Progenitor cell of endocrine pancreas (in vitro differentiated cells): ENCODE results near the gene LAMC3. TPM values are rescaled to one million over a fixed set of nuclear protein-coding genes. Genes with fewer than 3 reads are reported as not detected.

ENCODE experiments used
- DNase-seq: peaks from one replicate; pipeline ENCODE4 v3.0.0; 2021; ENCODE audit warnings: low spot score; ENCODE audit not compliant: unreplicated experiment
- H3K27ac Mint-ChIP-seq: 2 replicates; pipeline ENCODE4 v1.8.0; 2021; ENCODE audit warnings: mild to moderate bottlenecking, moderate library complexity, mixed read lengths
- H3K27me3 Mint-ChIP-seq: 2 replicates; pipeline ENCODE4 v1.8.0; 2021; ENCODE audit warnings: mixed read lengths
- H3K36me3 Mint-ChIP-seq: 2 replicates; pipeline ENCODE4 v1.8.0; 2022; ENCODE audit warnings: mixed read lengths; ENCODE audit not compliant: insufficient read depth
- H3K4me1 Mint-ChIP-seq: 2 replicates; pipeline ENCODE4 v1.8.0; 2021; ENCODE audit warnings: low read depth, mixed read lengths
- H3K4me3 Mint-ChIP-seq: 2 replicates; pipeline ENCODE4 v1.8.0; 2021; ENCODE audit warnings: low read depth, mild to moderate bottlenecking, moderate library complexity, mixed read lengths
- H3K9me3 Mint-ChIP-seq: 2 replicates; pipeline ENCODE4 v1.8.0; 2021; ENCODE audit warnings: low read depth, mixed read lengths
- total RNA-seq: library from RNA; stranded (reverse); gene quantifications from 2 replicates; pipeline ENCODE4 v1.2.1, GENCODE V29; 2021
- TF ChIP-seq, protein P1 (sequence below): fragments of 200-600 bp; sonication (generic); IDR thresholded peaks from one replicate; pipeline ENCODE4 v1.5.0; 2021; ENCODE audit warnings: antibody characterized with exemption, mild to moderate bottlenecking; ENCODE audit not compliant: unreplicated experiment

LAMC3 gene
- total RNA-seq, 1 donor from 2014 or later: 0.12 TPM

DNA sequence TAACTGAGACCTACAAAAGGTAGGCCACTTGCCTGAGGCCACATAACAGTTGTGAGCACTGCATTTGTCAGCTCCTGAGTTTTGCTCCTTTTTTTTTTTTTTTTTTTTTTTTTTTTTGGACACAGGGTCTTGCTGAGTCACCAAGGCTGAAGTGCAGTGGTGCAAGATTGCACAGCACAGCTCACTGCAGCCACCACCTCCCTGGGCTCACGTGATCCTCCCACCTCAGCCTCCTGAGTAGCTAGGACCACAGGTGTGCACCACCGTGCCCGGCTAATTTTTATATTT, 37.1 kb downstream of the LAMC3 start:
- Mint-ChIP-seq H3K27ac (no peak overlapping the region), H3K27me3 (peaks cover 5% of the 10 kb centered on the region), H3K4me1 (no peaks in the 10 kb centered on the region), H3K36me3 (no peaks in the 10 kb centered on the region), H3K4me3 (no peak overlapping the region), H3K9me3 (no peaks in the 10 kb centered on the region)
- no peak for DNase-seq
- TF ChIP-seq, protein P1, sequence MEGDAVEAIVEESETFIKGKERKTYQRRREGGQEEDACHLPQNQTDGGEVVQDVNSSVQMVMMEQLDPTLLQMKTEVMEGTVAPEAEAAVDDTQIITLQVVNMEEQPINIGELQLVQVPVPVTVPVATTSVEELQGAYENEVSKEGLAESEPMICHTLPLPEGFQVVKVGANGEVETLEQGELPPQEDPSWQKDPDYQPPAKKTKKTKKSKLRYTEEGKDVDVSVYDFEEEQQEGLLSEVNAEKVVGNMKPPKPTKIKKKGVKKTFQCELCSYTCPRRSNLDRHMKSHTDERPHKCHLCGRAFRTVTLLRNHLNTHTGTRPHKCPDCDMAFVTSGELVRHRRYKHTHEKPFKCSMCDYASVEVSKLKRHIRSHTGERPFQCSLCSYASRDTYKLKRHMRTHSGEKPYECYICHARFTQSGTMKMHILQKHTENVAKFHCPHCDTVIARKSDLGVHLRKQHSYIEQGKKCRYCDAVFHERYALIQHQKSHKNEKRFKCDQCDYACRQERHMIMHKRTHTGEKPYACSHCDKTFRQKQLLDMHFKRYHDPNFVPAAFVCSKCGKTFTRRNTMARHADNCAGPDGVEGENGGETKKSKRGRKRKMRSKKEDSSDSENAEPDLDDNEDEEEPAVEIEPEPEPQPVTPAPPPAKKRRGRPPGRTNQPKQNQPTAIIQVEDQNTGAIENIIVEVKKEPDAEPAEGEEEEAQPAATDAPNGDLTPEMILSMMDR: no peak

DNA sequence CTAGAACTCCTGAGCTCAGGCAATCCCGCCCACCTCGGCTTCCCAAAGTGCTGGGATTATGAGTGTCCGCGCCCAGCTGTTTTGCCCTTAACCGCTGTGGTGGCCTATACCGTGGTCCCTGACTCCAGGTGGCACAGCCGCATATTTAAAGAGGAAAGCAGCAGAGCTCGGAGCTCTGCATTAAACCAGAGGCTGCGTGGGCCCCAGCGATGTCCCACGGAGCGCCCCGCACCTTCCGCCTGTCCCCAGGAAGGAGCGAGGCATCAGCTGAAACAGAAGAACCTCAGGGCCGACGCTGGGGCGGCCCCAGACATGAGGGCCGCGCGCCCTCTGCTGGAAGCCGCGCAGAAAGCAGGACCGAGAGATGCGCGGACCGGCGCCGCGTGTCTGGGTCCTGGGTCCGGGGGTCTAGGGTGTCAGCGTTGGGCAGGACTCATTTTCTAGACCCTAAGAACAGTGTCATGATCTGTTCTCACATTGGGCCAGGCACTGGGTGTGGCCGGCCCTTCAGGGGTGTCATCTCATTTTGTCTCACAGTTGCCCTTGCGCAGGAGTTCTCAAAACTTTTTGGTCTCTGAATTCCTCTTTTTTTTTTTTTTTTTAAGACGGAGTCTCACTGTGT, 37.7 kb downstream of the LAMC3 start:
- peak; percentile 63 for DNase-seq
- H3K4me1 Mint-ChIP-seq: no peaks in the 10 kb centered on the region
- TF ChIP-seq, protein P1: peak; percentile 95
- no peaks in the 10 kb centered on the region for H3K36me3 Mint-ChIP-seq
- H3K9me3 Mint-ChIP-seq: no peaks in the 10 kb centered on the region
- no peak overlapping the region for H3K4me3 Mint-ChIP-seq
- H3K27ac Mint-ChIP-seq: no peak overlapping the region
- peaks cover 5% of the 10 kb centered on the region for H3K27me3 Mint-ChIP-seq

DNA sequence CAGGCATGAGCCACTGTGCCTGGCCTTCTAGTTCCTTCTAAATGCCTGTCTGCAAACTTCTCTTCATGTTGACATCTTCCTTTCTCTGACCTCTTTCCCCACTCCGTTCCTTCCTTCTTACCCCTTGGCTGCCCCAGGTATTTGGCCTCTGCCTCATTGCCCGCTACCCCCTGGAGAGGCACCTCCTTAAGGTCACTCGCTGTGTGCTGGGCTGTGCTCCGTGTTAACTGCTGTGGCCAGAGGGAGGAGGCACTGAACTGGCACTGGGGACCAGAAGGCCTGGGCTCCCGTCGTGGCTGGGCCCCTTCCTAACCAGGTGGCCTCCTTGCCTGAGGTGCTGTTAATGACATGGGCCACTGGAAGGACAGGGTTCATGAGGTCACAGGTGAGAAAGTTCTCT, 39.4 kb downstream of the LAMC3 start:
- TF ChIP-seq, protein P1: no peak
- Mint-ChIP-seq H3K9me3 (no peaks in the 10 kb centered on the region), H3K4me3 (no peak overlapping the region), H3K27ac (no peak overlapping the region), H3K27me3 (peaks cover 5% of the 10 kb centered on the region), H3K4me1 (no peaks in the 10 kb centered on the region), H3K36me3 (no peaks in the 10 kb centered on the region)
- DNase-seq: no peak

DNA sequence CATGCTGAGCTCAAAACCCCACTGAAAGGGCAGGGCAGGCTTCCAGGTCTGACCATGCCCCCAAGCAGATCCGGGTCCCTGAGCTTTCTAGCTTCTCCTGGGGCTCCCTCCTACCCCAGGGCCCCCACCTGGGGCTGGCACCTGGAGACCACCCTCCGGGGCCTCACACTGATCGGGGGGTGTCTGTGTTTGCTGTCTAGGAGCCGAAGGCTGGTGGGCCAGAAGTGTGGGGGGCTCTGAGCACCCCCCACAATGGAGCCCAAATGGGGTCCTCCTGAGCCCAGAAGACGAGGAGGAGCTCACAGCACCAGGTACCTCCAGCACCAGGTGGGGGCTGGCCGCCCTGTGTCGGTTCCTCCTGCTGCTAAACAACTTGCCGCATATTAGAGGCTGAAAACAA, 39.8 kb downstream of the LAMC3 start:
- Mint-ChIP-seq H3K36me3 (no peaks in the 10 kb centered on the region), H3K4me1 (no peaks in the 10 kb centered on the region), H3K9me3 (no peaks in the 10 kb centered on the region), H3K4me3 (no peak overlapping the region), H3K27ac (no peak overlapping the region), H3K27me3 (peaks cover 5% of the 10 kb centered on the region)
- DNase-seq: no peak
- TF ChIP-seq, protein P1: no peak

DNA sequence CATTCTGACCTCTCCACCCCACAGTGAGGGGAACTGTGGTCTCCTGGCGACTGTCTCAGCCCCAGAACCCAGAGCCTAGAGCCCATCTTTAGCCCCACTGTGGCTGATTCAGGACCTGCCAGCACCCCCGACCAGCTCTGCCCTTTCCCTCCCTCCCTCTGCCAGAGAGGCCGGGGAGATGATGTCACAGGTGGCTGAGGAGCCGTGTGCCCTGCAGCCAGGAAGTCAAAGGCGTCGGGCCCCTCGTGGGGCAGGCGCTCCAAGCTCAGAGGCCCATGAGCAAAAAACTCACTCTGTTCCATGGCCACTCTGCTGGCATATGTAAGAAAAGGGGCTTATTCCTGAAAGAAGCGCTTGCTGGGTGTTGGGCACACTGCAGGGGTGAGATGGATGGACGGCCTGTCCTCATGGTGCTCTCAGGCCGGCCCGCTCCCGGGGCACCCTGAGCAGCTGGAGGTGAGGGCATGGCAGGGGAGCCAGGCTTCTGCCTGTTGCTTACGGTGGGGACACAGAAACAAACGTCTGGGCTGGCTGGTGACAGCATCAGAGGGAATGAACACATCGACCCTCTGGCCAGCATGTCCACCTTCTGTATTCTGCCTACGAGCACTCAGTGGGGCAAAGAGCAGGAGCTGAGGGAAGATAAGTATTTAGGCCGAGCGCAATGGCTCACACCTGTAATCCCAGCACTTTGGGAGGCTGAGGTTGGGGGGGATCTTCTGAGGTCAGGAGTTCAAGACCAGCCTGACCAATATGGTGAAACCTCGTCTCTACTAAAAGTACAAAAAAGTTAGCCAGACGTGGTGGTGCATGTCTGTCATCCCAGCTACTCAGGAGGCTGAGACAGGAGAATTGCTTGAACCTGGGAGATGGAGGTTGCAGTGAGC, 41.1 kb downstream of the LAMC3 start:
- H3K9me3 Mint-ChIP-seq: no peaks in the 10 kb centered on the region
- DNase-seq: no peak
- TF ChIP-seq, protein P1: no peak
- H3K27me3 Mint-ChIP-seq: peaks cover 5% of the 10 kb centered on the region
- no peaks in the 10 kb centered on the region for H3K4me1 Mint-ChIP-seq
- no peak overlapping the region for H3K27ac Mint-ChIP-seq
- no peak overlapping the region for H3K4me3 Mint-ChIP-seq
- no peaks in the 10 kb centered on the region for H3K36me3 Mint-ChIP-seq
